Fibroblast of the aortic adventitia (primary cell): ENCODE data around the gene RRP1. TPM values are rescaled to one million over a fixed set of nuclear protein-coding genes. Genes with fewer than 3 reads are reported as not detected.

Experiments
- DNase-seq: peaks from one replicate; pipeline ENCODE4 v3.0.0-alpha.2; 2010; ENCODE audit warnings: low read depth
- H3K4me3 ChIP-seq: 2 replicates; pipeline ENCODE4 v1.5.1; 2011; ENCODE audit warnings: low read depth, mild to moderate bottlenecking, control low read depth, low read length, moderate library complexity
- CTCF ChIP-seq: IDR thresholded peaks from 2 replicates; pipeline ENCODE4 v1.5.1; 2011; ENCODE audit warnings: mild to moderate bottlenecking, low read length, control low read depth, inconsistent platforms; ENCODE audit not compliant: insufficient read depth
- total RNA-seq: library from RNA; depleted of rRNA; stranded (reverse); fragments of >200 nt; gene quantifications from 2 replicates; pipeline ENCODE4 v1.2.3, GENCODE V29; 2012; ENCODE audit warnings: low replicate concordance

The RRP1 gene
- total RNA-seq, 1 donor = 23.0 TPM

DNA sequence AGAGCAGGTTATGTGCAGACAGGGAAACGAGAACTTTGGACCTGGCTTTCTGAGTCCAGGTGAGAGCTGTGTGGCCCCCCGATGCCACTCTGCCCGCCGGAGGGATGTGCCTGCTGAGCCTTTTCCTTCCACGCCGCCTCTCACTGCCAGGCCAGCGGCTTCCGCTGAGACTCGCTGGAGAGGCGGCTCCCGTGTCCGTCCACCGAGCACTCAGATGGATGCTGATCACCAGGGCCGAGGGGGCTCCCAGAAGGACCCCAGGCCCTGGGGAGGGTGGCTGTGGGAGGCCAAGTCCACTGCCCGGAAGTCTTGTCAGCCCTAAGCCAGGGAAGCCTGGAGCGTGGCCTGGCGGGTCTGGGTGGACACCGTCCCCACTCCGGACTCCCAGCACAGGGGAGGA, 29.7 kb upstream of the RRP1 start:
- TF ChIP-seq CTCF = no peak
- no peak overlapping the region for H3K4me3 ChIP-seq
- no peak for DNase-seq

DNA sequence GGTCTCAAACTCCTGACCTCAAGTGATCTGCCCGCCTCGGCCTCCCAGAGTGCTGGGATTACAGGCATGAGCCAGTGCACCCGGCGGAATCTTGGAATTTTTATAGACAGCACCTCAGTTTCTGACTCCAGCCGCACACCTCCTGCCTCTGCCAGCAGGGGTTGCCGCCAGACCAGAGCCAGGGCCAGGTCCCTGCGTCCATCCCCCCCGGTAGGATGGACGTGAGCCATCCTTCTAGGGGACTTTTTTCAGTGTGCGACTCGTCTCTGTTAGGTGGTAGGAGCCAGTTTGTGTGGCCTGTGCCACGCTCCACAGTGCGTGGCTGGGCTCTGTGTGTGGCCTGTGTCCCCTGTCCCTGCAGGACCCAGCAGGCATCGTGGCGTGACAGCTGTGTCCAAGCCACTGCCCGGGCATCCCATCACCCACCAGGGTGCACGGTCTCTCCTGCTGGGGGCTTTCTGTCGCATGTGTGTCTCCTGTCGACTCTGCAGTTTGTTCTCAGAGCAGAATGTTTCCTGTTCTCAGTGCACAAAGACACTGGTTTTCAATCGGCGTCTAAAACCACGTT, 28.9 kb upstream of the RRP1 start:
- DNase-seq = no peak

DNA sequence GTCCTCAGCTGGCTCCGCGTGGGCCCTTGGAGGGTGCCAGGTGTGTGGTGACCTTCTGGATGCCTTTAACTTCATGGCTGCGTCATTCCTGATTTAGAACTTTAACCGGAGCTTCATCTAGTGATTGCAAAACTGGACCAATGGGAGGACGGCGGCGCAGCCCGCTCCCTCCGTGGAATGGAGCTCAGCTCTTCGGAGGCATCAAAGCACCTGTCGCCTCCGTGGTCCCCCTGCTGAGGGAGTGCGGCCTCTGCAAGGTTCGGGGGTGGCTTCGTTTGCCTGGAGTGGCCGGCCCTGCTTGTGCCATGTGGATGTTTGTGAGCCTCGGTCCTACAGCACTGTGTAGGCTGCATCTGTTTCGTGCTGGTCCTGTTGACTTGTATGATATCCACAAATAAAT, 27.5 kb upstream of the RRP1 start:
- no peak for DNase-seq
- H3K4me3 ChIP-seq = no peak overlapping the region
- TF ChIP-seq CTCF = no peak

More for the DNA sequence above, 28.9 kb upstream of the RRP1 start:
- TF ChIP-seq CTCF = no peak
- H3K4me3 ChIP-seq = no peak overlapping the region

GRCh38 chr21:43762303-43763128, 26.9 kb upstream of the RRP1 start:
- H3K4me3 ChIP-seq = no peak overlapping the region
- no peak for DNase-seq
- TF ChIP-seq CTCF = no peak

DNA sequence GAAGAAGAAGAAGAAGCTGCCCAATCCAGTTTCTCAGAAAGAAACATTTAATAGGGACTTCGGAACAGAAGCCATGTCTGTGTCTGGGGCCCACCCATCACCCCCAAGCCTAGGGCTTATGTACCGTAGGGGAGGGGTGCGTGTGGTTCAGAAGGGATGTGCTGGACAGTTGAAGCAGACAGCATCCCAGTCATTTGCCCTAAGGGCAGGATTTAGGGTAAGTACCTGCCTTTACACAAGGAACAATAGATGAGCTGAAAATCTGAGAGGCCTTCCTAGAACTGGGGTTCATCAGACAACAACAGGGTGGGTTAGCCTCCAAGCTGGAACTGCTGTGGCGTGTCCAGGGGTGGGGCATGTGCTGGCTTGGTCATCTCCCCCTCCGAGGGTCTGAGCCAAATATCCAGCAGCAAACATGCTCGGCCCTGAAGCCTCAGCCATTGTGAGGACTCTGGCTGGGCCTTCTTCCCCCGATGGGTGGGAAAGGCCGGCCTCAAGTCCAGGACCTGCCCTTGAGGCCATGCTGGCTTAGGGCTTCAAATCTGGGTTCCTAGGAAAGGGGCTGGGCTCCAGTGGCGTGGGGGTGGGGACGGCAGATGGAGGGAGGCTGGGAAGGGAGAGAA, 25.4 kb upstream of the RRP1 start:
- no peak for TF ChIP-seq CTCF
- H3K4me3 ChIP-seq = no peak overlapping the region
- no peak for DNase-seq

- DNase-seq = peak; percentile 46
- no peak overlapping the region for H3K4me3 ChIP-seq
- TF ChIP-seq CTCF = no peak
Observed at GRCh38 chr21:43764576-43765495, 24.5 kb upstream of the RRP1 start.
